ENCODE measurements around the gene NUP98.
A peak's percentile ranks its signal among the peaks of the same experiment; 100 is the strongest.

The NUP98 gene

DNA sequence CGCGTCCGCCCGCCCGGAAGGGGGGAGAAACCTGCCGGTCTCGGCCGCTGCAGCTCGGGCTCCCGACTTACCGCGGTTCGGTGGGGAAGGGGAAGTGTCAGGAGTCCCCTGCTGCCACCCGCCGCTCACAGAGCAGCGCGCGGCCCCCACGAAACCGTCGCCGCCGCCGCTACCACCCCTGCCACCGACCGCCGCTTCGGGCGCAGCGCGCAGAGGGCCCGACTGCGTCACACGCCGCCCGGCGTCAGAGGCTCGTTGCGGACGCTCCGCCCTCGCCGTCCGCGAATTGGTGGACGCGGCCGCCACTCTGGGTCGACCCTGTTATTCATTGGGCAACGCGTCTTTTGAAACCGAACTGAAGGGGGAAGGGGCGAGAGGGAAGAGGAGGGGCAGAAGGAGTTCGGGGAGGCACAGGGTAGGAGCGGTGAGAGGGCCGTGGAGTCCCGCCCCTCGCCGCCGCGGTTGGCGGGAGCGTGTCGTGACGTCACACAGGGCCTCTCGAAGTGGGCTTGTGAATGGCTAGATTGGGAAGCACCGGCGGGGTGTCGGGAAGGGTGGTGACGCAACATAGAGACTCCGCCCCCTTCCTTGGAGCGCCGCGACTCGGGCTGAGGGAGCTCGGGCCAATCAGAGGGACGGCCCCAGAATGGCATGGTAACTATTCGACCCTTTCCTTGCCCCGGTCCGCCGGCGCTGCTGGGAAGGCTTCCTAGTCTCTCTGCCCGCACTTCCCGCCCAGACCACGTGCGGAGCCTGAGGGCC, at the start of gene NUP98:
NUP98 (minus strand) TSS at position 226 of the 762 bp plus-strand sequence. CDS start 15,437 bp downstream, outside the sequence.
- DNase-seq = peak; percentile 99 to 100

DNA sequence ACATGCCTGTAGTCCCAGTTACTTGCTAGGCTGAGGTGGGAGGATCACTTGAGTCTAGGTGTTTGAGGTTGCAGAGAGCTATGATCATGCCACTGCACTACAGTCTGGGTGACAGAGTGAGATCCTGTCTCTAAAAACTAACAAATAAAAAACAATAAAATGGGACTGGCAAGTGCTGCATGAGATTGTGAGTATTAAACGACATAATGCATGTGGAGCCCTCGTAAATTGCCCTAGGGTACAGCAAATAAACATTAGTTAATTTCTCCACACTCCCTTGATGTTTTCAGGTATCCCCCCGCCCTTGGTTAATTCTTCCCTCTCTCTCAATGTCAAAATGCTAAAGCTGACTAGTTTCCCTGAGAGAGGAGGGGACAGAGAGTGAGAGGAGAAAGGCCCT, 48.3 kb upstream of the NUP98 start:
- no peak for DNase-seq

DNA sequence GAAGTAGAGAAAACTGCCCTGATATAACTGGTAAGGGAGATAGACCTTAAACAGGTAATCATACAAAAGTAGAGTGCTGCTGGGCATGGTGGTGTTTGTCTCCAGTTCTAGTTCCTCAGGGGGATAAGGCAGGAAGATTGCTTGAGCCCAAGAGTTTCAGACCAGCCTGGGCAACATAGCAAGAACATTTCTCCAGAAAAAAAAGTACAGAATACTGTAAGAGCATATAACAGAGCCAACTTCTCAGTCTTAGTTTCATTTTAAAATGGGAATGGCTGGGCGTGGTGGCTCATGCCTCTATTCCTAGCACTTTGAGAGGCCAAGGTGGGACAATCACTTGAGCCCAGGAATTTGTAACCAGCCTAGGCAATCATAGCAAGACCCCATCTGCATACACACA, 47.9 kb upstream of the NUP98 start:
- no peak for DNase-seq

DNA sequence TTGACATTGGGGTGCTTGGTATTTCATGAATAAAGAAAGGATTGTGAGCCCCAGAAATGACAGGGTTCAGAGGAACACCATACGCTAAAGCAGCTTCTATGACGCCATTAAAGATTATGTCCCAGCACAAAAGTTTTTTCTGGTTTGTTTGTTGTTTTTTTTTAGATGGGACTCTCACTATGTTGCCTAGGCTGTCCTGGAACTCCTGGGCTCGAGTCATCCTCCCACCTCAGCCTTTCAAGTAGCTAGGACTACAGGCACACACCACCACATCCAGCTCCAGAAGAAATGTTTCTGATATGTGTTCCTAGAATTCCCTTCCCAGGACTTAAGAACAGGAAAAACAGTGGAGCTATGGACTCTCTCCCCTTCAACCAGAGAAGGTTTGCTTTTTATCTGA, 46.0 kb upstream of the NUP98 start:
- no peak for DNase-seq

DNA sequence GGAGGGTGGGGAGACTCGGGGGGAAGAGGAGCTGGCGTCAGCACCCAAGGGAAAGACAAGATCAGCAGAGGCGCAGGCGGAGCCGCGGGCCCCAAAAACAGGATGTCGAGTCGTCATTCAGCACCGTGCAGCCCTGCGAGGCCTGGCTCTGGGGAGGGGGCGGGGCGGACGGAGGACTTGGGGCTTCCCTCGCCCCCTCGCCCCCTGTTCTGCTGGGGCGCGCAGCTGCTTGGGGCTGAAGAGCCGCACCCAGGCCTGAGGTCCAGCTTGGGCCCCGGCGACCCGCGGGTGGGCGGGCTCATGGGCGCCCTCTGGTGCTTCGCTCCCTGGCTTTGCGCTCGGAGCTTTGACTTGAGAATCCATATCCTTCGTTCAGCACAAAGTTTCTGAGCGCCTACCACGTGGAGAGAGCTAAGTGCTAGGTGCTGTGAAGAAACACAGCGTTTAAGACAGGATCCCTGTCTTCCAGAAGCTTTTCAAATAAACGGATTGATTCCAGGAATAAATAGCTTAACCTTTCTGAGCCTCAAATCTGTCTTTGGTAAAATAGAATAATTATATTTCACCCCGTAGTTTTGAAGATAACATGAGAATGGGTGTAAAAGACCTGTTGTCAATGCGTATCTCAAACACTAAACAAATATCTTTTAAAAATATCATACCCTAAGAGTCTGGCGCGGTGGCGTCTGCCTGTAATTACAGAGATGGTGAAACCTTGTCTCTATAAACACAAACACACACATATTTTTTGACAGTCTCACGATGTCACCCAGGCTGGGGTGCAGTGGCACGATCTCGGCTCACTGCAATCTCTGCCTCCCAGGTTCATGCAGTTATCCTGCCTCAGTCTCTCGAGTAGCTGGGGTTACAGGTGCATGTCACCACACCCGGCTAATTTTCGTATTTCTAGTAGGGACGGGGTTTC, 44.3 kb upstream of the NUP98 start:
- DNase-seq = peak in 1 of 2 experiments; percentile 95

DNA sequence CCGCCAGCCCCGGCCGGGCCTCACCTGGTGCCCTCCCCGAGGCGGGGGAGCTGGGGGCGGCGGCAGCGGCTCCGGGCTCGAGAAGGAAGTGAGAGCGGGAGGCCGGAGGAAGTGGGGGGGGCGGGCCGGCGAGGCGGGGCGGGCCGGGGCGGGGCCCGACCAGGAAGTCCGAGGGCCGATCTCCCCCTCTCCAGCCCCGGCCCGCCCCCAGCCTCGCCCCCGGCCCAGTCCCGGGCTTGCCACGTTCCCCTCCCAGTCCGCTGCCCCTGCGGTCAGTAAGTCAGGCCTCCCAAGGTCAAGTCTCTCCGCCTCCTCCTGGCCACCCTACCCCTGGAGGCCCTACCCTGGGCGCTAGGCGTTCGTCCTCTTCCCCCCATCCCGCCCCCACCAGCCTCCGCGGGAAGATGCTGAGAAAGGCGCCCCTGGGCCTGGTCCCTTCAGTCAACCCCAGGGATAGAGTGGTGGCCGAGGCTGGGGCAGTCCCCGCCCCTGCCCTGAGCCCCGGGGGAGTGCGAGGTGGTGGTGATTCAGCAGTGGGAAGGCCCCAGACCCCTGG, 43.6 kb upstream of the NUP98 start, which contains the start of gene RHOG:
RHOG (minus strand) TSS at position 90 of the 556 bp plus-strand sequence. CDS start 12,821 bp downstream, outside the sequence.
- DNase-seq = peak in 1 of 2 experiments; percentile 93

DNA sequence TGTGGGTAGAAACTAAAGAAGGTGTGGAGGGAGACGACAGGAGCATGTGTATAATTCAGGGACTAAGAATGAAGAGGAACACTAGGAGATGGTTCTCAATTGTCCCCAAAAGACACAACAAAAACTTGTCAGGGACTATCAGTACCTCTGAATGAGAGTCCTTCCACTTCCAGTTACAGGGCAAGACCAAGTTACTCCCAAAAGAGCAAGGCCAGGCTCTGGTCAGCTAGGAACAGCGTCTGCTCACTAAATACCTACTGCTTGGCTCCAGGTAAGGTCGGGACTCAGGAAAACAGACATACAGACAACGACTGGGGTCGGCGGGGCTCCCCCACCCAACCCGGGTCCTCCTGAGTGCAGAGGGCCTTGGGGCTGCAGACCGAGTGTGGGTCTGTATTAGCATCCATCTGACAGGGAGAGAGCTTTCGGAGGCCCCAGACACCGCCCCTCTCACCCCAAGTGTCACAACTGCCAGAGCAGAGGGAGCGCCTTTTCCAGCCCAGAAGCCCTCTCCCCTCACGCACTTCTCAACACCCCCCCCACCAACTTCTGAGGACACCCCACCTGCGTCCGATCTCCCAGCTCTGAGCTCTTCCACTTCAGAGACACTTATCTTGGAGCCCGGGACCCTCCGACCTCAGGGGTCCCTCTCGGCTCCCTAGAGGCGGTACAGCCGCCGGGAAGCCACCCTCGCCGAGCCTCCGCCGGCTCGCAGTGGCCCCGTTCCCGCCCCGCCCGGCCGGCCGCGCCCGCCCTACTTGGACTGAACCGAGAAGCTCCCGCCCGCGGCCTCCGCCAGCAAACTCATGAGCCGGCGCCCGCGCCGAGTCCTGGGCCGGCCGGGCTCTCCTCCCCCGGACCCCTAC, 42.9 kb upstream of the NUP98 start:
- DNase-seq = peak; percentile 41 to 47

DNA sequence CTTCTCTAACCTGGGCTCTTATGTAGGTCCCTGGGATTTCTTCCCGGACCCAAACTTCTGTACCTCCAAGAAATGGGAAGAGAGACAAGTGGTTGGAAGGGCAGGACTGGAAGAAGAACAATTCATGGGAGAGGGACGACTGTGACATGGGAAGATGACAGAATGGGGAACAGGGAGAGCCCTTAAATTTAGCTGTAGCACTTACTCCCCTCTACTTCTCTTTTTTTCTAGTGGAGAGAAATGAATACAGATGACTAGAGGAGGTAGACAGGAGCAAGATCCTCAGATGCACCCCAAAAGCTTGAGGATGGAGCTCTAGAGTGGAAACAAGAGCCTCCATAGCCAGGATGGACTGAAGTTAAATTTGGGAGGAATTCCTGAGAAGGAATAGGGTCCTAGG, 41.1 kb upstream of the NUP98 start:
- DNase-seq = no peak

DNA sequence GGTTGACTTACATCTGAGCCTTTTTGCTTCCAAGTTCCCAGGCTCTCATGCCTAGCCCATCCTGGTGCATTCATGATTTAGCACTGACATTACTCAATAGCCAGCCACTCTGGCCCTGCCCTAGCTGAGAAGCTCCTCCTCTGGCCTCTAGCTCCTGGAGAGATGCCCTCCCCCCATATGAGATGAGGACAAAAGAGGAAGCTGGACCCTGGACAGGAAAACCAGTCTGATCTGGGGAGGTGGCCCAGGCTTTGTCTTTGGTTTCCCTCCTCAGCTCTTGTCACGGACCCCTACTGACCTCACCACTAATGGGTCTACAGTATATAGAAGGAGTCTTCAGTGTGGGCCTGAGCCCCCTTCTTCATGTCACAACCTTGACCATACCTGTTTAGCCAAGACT, 40.4 kb upstream of the NUP98 start:
- no peak for DNase-seq

DNA sequence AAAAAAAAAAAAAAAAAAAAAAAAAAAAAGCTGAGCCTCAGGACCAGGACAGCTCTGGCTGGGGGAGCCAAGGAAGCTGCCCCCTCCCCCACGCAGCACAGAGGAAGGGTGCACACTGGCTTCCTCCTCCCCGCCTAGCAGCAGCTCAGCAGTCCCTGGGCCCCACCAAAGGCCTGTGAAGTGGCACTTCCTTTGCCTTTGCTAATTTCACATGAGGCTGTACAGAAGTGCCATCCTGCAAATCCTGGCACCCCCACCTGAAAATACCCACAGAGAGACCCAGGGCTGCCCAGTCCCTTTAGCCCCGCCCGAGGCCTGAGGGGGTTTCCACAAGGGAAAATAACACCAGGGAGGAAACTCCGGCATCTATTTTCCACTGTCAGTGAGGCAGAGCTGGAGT, 39.5 kb upstream of the NUP98 start:
- peak; percentile 56 to 61 for DNase-seq

DNA sequence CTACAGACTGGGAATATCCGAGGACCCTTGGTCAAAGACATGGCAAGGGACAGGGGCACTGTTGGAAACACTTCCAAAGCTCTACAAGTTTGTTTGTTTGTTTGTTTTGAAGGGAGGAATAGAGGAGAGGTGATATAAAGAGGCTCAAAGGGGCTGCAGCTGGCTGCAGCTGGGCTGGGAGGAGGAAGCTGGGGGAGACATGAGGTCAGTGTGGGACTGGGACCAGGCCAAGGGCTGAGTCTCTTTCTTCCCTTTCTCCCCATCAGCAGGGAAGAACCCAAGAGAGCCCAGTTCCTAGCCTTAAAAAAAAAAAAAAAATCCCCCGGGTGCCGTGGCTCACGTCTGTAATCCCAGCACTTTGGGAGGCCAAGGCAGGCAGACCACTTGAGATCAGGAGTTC, 38.4 kb upstream of the NUP98 start:
- DNase-seq = no peak

DNA sequence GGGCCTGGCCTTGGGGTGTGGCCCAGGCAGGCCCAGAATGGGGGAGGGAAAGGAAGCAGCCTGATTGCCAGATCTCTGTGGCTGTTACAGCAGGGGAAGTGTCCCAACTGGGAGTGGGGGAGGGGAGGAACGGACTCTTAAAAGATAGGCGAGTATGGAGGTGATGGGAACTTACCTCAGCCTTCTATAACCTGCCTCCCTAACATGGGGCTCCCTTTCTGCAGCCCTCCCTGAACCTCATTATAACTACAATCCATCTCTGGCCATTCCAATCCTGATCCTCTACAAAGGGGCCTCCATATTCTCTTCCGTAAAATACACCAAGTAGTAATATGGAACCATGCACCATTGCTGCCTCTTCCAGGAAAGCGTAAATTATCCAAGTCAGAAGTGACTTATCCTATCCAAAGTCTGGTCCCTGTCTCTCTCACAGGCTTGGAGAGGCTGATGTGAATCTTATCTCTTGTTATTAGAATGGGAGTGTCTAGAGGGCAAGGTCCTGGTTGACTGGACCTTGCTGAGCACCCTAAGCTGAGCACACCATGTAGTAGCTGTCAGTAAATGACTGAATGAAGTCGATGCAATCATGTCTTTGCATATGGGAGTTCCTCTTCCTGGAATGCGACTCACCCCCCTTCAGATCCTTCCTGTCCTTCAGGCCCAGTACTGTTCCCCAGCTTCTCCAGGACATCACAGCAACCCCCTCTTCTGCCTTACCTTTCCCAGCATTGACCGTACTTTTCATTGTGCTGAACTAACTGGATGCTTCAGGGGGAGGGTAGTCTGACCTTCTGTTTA, 37.5 kb upstream of the NUP98 start:
- DNase-seq = no peak

DNA sequence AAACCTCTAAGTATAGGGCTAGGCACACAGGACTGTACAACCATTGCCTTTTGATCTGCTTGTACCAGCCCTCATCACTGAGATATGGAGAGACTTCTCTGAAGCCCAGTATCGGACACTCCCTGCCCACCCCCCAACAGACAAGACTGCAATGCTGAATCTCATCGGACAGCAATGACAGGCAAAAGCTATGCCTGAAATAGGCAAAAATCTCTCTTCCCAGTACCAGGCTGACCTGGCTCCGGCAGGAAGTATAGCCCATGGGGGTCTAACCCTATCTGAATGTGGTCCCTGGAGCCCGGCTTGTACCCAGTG, 37.0 kb upstream of the NUP98 start:
- DNase-seq = no peak

DNA sequence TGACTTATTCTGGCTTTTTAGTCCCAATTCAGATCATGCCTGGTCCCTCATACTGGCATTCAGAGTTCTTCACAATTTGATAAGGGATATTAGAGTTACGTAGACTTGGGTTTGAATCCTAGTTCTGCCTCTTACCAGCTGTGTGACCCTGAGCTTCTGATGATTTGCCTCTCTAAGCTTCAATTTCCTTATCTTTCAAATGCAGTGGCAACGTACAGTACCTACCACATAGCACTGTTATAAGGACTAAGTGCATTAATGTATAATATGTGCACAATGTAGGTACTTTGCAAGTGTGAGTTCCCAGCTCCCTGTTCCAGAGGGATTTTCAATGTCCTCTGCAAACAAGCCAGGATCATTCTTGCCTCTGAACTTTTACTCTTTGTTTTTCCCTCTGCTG, 36.1 kb upstream of the NUP98 start:
- DNase-seq = no peak

DNA sequence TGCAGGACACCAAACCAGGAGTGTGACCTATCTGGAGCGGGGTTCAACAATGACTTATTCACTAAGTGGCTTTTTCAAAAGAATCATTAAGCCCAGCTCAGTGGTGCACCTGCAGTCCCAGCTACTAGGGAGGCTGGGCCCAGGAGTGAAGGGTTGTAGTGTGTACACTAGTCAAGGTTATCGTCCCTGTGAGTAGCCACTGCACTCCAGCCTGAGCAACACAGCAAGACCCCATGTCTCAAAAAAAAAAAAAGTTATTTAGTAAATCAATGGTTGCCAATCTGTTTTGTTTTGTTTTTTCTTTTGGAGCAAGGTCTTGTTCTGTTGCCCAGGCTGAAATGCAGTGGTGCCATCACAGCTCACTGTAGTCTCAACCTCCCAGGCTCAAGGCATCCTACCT, 35.5 kb upstream of the NUP98 start:
- no peak for DNase-seq

DNA sequence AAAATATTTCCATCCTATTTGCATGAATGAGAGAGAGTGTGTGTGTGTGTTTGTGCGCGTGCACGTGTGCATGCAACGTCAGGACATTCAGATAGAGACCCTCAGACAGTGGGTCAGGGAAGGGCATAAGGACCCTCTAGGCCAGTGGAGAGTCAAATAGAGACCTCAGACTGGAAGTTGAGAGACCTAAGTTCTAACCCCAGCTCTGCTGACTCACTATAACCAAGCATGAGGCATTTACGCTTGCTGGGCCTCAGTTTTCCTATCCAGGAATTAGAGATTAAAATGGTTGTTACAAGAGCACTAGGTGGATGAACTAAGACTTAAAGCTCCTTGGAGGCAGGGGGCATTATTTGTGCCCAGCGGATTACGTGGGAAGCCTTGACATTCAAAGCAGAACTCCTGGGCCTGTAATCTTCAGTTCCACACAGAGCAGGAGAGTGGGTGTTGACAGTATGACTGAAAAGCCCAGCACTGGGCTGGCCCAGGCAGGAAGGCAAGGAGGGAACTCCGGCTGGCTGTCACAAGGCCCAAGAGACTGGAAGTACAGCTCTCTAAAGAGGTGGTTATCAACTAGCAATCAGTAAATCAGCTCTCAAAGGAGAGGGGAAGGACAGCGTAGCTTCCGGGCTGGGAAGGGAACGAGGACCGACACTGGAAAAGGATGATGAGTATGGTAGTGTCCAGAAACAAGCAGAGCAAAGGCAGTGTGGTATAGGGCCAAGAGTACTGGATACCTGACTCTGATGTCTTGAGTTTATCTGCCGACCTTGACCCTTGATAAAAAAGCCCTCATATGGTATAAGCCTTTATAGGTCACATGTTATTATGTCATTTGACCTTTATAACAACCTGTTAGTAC, 34.3 kb upstream of the NUP98 start:
- DNase-seq = peak; percentile 35 to 47

DNA sequence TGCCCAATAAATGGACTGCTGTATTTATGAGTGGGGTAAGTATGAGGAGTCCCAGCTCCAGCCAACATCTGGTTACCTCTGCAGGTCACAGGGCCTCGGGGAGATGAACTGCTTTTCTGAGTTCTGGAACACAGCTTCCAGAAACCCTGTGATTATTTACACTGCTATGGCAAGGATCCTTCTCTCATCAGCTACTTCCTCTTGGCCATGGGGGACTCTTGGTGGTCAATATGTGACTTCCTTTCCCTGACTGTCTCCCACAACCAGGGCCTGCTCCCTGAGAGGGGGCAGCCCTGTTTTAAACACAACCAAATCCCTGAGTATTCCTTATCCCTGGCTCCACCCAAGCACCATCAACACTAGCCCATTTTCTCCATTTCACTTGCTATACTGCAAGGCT, 33.4 kb upstream of the NUP98 start:
- DNase-seq = no peak

DNA sequence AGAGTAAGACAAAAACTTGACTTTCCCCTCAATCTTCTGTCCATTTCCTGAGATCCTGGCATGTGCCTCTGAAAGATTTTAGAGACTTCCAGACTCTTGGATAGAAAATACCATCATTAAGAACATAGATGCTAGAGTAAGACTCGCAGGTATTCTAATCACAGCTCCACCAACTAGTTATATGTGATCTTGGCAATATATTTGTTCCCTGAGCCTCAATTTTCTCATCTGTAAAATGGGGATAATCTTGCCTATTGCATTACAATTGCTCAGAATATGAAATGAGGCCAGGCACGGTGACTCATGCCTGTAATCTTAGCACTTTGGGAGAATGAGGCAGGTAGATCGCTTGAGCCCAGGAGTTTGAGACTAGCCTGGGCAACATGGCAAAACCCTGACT, 32.7 kb upstream of the NUP98 start:
- no peak for DNase-seq

DNA sequence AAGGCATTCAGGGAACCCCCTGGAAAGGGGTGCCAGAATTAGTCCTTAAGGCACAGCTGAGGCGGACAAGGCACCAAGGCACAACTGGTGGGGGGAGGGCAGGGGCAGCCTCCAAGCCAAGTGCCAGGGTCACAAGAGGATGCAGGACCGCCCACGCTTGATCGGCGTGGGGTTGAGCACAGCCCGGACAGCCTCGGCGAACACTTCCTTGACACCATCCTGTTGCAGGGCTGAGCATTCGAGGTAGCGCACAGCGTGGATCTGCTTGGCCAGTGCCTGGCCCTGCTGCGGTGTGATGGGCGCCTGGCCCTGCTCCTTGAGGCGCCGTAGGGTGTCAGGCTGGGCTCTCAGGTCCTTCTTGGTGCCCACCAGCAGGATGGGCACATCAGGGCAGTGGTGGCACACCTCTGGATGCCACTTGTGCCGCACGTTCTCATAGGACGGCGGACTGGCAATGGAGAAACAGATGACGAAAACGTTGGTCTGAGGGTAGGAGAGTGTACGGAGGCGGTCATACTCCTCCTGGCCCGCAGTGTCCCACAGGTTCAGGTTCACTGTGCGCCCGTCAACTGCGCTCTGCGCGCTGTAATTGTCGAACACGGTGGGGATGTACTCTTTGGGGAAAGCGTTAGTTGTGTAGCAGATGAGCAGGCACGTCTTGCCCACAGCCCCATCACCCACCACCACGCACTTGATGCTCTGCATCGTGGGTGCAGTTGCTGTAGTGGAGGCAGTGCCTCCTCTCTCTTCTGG, 30.3 kb upstream of the NUP98 start:
- DNase-seq = no peak

DNA sequence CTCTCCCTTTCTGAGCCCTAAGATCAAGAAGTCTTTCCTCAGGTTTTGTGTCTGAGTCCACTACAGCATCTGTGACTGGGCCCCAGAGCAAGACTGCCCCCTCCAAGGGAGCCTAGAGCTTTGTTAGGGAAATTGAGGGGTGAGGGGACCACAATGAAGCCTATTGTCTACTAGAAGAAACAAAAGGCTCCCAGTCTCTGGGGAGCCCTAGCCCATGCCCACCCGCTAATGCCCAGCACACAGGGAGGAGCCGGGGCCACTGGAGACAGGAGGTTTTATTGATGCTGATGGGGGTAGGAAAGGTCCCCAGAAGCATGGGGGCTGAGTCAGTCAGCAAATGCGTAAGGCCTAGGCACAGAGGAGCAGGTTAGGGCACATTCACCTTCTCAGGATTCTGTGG, 29.4 kb upstream of the NUP98 start:
- DNase-seq = no peak
